Epithelial cell of esophagus (primary cell): ENCODE results near the gene HOXD9.

Experiments used
- DNase-seq: peaks from one replicate; pipeline ENCODE4 v3.0.0; 2010; ENCODE audit warnings: low read depth
- H3K4me3 ChIP-seq: 2 replicates; pipeline ENCODE4 v1.5.1; 2011; ENCODE audit warnings: mild to moderate bottlenecking, low read length, control low read depth
- TF ChIP-seq, protein P1 (sequence below): IDR thresholded peaks from 2 replicates; pipeline ENCODE4 v1.5.1; 2011; ENCODE audit warnings: low read depth, mild to moderate bottlenecking, low read length, control low read depth, inconsistent platforms; ENCODE audit not compliant: insufficient read depth; ENCODE audit errors: missing control alignments

Gene HOXD9

DNA sequence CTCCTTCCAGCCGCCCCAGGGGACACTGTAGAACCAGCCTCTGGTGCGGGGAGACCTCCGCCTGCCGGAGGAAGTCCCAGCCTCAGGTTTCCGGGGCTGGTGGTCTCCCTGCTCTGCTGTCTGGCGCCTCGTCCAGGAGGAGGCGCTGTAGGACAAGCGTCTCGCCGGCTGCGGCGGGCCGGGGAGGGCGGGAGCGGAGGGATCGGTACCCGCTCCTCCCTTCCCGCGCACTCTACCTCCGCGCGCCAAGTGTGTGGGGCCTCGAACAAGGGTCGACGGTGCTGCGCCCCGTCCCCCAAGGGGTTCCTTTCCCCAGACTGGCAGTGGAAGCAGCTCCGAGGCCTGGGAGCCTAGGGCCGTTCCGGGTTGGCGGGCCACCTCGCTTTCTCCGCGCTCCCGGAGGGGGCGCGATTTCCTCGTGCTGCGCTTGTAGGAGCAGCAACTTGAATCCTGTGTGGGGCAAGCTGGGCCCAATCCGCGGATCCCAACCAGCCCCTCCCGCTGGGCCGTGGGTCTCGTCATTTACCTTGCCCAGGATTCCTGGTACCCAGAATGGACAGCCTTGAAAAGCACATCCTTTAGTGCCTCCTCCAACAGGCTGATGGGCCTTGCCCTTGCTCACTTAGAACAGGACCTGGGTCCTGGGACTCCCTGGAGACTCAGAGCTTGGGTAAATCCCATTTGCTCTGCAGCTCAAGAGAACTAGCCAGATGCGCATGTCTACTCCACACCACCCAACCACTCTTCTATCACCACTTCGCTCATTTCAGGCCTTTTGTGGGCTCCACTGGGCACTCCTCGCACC lies 18.2 kb downstream of the HOXD9 start:
- DNase-seq = peak; percentile 65
- TF ChIP-seq, protein P1, sequence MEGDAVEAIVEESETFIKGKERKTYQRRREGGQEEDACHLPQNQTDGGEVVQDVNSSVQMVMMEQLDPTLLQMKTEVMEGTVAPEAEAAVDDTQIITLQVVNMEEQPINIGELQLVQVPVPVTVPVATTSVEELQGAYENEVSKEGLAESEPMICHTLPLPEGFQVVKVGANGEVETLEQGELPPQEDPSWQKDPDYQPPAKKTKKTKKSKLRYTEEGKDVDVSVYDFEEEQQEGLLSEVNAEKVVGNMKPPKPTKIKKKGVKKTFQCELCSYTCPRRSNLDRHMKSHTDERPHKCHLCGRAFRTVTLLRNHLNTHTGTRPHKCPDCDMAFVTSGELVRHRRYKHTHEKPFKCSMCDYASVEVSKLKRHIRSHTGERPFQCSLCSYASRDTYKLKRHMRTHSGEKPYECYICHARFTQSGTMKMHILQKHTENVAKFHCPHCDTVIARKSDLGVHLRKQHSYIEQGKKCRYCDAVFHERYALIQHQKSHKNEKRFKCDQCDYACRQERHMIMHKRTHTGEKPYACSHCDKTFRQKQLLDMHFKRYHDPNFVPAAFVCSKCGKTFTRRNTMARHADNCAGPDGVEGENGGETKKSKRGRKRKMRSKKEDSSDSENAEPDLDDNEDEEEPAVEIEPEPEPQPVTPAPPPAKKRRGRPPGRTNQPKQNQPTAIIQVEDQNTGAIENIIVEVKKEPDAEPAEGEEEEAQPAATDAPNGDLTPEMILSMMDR = peak; percentile 73
- peak overlapping the region; percentile 33 for H3K4me3 ChIP-seq

DNA sequence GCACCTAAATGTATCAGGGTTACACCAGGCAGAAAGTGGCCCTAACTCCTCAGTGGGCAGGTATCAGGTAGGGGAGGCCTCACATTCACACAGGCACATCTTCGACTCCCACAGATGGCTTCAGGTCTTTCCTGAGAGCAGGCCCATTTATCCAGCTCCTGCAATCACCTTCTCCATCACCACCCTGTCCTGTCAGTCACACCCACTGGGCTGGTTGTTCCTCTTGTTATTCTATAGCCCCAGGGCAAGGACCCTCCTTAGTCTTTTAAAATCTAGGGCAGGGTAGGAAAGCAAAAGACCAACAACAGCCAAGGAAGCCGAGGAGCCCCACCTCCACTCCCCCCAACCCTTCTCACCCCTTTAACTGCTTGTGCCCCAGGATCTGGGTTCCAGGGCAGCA lies 19.8 kb downstream of the HOXD9 start:
- no peak overlapping the region for H3K4me3 ChIP-seq
- TF ChIP-seq, protein P1 = no peak
- DNase-seq = no peak

DNA sequence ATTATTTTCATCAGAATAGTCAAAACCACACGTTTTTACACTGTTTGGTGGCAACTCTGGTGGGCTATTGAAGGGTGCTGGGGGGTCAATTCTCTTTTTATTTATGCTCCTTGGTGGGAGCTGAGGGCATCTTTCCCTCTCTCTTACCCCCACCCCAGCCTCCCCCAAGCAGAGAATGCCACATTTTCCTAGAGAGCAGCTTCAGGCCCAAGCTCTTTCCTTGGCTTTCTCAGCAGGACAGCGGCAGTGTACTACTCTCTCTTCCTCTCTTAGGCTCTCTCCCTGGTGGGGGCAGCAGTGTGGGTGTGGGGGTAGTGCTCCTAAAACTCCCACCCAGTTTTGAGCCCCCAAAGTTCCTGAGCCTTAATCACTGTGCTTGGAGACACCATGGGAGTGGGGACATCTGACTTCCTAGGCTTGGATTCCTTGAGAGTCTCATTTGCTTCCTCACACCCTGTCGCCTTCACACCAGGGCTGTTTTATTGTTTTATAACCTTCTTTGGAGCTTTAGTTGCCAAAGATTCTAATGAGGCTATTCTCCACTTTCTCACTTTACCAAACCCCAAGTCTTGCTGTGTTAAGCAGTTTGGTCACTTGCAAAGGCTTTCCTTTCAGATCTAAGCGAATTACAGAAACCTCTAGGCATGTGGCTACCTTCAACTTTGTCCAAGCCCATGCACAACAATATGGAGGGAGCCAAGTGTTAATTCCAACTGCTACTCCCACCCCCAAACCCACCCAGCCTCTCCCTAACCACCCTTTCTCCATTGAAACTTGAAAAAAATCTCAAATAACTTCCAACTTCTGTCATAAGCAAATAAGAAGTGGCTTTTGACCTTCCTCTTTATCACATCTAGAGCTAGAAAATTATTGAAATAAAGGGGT lies 22.8 kb downstream of the HOXD9 start:
- no peak overlapping the region for H3K4me3 ChIP-seq
- TF ChIP-seq, protein P1 = no peak
- DNase-seq = no peak

DNA sequence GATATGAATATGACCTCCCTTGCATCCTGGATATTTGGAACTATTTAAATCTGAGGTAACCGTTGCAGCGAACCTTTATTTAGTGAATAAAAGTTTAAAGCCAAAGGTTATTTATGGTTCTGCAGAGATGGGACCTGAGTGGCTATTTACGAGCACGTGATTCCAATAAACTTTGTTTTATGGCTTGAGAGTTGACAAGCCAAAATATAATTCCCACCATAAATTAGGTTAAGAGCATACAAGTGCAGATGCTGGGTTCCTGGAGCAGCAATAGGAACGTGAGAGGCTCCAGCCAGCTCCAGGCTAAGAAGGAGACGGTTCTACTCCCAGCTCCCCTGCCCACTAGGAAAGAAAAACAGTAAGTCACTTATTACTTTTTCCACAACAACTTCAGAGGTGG lies 23.6 kb downstream of the HOXD9 start:
- H3K4me3 ChIP-seq = no peak overlapping the region
- TF ChIP-seq, protein P1 = no peak
- no peak for DNase-seq

DNA sequence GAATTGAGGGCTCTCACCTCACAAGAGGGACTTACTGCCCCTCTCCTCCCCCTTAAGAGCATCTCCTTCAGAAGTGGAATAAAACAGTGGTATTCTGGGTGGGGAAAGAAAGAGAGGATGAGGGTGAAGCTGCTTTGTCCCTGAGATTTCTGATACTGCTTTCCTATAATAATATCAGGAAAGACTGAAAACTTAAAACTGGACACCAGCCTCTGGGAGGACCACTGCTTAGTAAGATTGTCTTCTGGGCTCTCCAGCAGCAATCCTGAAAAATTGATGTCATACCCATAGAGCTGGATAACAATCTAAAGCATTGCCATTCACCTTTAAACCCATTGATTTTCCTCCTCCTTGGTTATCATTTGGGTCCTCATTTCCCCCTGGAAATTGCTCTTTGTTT lies 24.1 kb downstream of the HOXD9 start:
- H3K4me3 ChIP-seq = no peak overlapping the region
- TF ChIP-seq, protein P1 = no peak

DNA sequence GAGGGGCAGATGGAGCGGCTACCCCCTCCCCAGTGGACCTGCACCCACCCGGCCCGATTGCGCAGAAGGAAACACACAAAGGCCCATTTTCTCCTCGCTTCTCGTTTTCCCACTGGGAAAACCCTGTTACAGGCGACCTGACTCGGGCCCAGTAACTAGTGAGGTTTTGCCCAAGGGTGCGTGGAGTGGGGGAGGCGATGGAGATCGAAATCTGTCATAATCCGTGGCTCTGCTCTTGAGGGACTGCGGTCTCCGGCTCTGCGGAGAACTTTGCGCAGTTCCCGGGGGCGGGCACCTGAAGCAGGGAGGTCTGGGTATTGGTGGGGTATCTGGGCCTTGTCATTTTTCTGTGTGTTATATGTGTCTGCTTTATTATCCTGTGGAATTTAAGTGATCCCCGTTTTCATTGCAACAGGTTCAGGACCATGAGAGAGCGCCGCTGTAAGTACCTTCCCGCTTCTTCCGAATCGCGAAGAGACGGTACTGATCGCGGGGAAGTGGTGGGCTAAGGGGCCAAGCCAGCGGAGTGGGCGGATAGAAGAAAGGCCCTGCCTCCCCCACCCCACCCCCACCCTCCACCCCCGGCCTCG lies 24.8 kb downstream of the HOXD9 start:
- H3K4me3 ChIP-seq = no peak overlapping the region
- TF ChIP-seq, protein P1 = no peak
- no peak for DNase-seq

More for the DNA sequence above, 24.1 kb downstream of the HOXD9 start:
- no peak for DNase-seq
